Hepatocyte (in vitro differentiated cells): ENCODE data around the gene BRAP. TPM values are rescaled to one million over a fixed set of nuclear protein-coding genes. Genes with fewer than 3 reads are reported as not detected.

ENCODE experiments used
- DNase-seq: peaks from one replicate; pipeline ENCODE4 v3.0.0-alpha.2; 2016; ENCODE audit warnings: low spot score
- H2AFZ ChIP-seq: fragments of 200-600 bp; sonication (generic); 2 replicates; pipeline ENCODE4 v1.6.0; 2016; ENCODE audit warnings: antibody characterized with exemption, mild to moderate bottlenecking
- H3K27ac ChIP-seq: fragments of 200-600 bp; sonication (generic); 2 replicates; pipeline ENCODE4 v1.5.1; 2016; ENCODE audit warnings: mild to moderate bottlenecking
- H3K27me3 ChIP-seq: fragments of 200-600 bp; sonication (generic); 2 replicates; pipeline ENCODE4 v1.6.1; 2016
- H3K36me3 ChIP-seq: fragments of 200-600 bp; sonication (generic); replicated peaks from 2 replicates; pipeline ENCODE4 v1.5.1; 2016; ENCODE audit warnings: low read depth; ENCODE audit not compliant: insufficient read depth
- H3K4me1 ChIP-seq: fragments of 200-600 bp; sonication (generic); 2 replicates; pipeline ENCODE4 v1.5.1; 2016; ENCODE audit warnings: mild to moderate bottlenecking, moderate library complexity; ENCODE audit not compliant: insufficient read depth
- H3K4me2 ChIP-seq: fragments of 200-600 bp; sonication (generic); 2 replicates; pipeline ENCODE4 v1.6.0; 2016
- H3K4me3 ChIP-seq: fragments of 200-600 bp; sonication (generic); 2 replicates; pipeline ENCODE4 v1.5.1; 2016; ENCODE audit warnings: mild to moderate bottlenecking
- H3K79me2 ChIP-seq: fragments of 200-600 bp; sonication (generic); 2 replicates; pipeline ENCODE4 v1.6.0; 2017; ENCODE audit warnings: mild to moderate bottlenecking
- H3K9me2 ChIP-seq: fragments of 200-600 bp; sonication (generic); replicated peaks from 2 replicates; pipeline ENCODE4 v1.6.0; 2017; ENCODE audit warnings: mild to moderate bottlenecking; ENCODE audit not compliant: insufficient read depth
- H3K9me3 ChIP-seq: fragments of 200-600 bp; sonication (generic); 2 replicates; pipeline ENCODE4 v1.5.1; 2016; ENCODE audit warnings: low read depth, mild to moderate bottlenecking
- H4K20me1 ChIP-seq: fragments of 200-600 bp; sonication (generic); 2 replicates; pipeline ENCODE4 v1.6.0; 2016; ENCODE audit warnings: mild to moderate bottlenecking; ENCODE audit not compliant: insufficient read depth, poor library complexity, severe bottlenecking
- EZH2 ChIP-seq: fragments of 200-600 bp; sonication (generic); IDR thresholded peaks from 2 replicates; pipeline ENCODE4 v1.6.1; 2016; ENCODE audit warnings: antibody characterized with exemption, mild to moderate bottlenecking, borderline replicate concordance
- EZH2phosphoT487 ChIP-seq: fragments of 200-600 bp; sonication (generic); IDR thresholded peaks from one replicate; pipeline ENCODE4 v1.6.1; 2018; ENCODE audit warnings: antibody characterized with exemption, mild to moderate bottlenecking, low read depth, moderate library complexity; ENCODE audit not compliant: unreplicated experiment, severe bottlenecking
- WGBS: methylation state at CpG from one replicate; pipeline ENCODE4 v1.1.6; 2016; ENCODE audit warnings: low lambda C conversion rate; ENCODE audit errors: missing lambda C conversion rate; 5-methylcytosine and 5-hydroxymethylcytosine counted together
- polyA plus RNA-seq: library from polyadenylated mRNA; unstranded; fragments of >200 nt; fragmentation: Nextera tagmentation; extraction: Ambion mirVana; gene quantifications from 2 replicates; pipeline ENCODE4 v1.2.1, GENCODE V29; 2016
- total RNA-seq: library from RNA; depleted of rRNA; stranded (reverse); fragments of >200 nt; gene quantifications from 2 replicates; pipeline ENCODE4 v1.2.3, GENCODE V29; 2014
- TF ChIP-seq, protein P1 (sequence below): fragments of 200-600 bp; sonication (generic); IDR thresholded peaks from 2 replicates; pipeline ENCODE4 v1.5.1; 2016; ENCODE audit warnings: antibody characterized with exemption, mild to moderate bottlenecking; ENCODE audit not compliant: poor library complexity

The BRAP gene
- total and polyA plus RNA-seq, 2 experiments from 2014 or later = 13.9 to 16.8 TPM

DNA sequence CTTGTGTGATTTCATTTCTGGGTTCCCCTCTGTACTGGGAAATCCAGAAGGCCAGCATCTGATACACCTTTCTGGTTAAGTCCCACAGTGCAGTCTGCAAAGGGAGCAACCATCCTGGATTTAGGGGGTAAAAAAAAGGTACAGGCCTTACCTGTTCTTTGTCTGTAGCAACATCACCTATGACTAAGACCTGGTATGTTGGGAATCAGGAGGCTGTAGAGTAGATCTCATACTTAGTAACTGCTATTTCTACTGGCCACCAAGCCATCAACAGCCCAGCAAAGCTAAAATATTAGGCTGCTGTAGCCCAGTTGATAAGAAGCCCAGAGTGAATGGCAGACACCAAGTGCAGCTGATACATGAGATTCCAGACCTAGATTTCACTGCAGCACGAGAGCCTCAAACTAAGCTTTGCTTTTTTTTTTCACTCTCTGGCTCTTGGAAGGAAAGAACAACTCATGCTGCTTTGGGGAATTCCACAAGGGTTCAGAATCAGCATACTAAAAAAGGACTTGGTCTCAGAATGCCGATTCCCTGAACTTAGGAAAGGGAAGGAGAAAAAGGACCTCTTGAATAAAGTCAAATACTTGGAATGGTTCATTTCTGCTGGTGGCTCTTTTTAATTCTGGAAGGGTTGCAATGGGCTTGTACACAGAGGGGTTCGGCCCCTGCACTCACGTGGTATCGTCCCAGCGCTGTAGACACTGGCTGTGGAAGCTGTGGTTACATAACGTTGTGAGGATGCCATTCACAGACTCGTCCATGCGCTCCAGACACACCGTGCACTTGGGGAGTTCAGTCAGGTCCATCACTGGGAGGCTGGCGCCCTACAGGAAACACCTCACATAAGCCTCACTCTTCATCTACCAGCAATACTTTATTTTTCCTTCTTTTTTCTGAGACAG is 20.5 kb downstream of the BRAP start:
- no peak overlapping the region for H3K4me2 ChIP-seq
- H3K27me3 ChIP-seq = no peaks in the 10 kb centered on the region
- H2AFZ ChIP-seq = no peak overlapping the region
- no peaks in the 10 kb centered on the region for H4K20me1 ChIP-seq
- no peak overlapping the region for H3K27ac ChIP-seq
- no peaks in the 10 kb centered on the region for H3K79me2 ChIP-seq
- no peak overlapping the region for H3K4me3 ChIP-seq
- H3K9me3 ChIP-seq = no peaks in the 10 kb centered on the region
- DNase-seq = no peak
- H3K36me3 ChIP-seq = no peaks in the 10 kb centered on the region
- 91% methylated on average over 11 of the region's 11 CpGs for WGBS
- no peak for TF ChIP-seq EZH2phosphoT487
- H3K4me1 ChIP-seq = no peaks in the 10 kb centered on the region
- H3K9me2 ChIP-seq = no peaks in the 10 kb centered on the region

DNA sequence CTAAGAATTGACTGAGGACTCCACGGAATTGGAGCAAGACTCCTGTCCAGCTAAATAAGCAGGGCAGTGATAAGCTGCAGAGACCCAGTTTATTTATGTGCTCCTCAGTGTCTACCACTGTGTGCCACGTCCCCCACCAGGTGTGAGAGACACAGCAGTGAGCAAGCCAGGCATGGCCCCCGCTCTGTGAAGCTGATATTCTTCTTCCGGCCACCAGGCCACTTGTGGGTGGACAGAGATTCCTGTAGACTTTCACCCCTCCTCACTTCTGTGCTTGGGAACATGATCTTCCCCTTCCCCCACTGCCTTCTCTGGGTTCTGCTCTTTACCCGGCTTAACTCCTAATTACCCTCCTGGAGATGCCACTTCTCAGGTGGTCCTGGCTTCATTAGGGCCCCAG is 21.3 kb downstream of the BRAP start:
- H4K20me1 ChIP-seq = no peaks in the 10 kb centered on the region
- H3K4me1 ChIP-seq = no peaks in the 10 kb centered on the region
- H3K9me2 ChIP-seq = no peaks in the 10 kb centered on the region
- TF ChIP-seq, protein P1, sequence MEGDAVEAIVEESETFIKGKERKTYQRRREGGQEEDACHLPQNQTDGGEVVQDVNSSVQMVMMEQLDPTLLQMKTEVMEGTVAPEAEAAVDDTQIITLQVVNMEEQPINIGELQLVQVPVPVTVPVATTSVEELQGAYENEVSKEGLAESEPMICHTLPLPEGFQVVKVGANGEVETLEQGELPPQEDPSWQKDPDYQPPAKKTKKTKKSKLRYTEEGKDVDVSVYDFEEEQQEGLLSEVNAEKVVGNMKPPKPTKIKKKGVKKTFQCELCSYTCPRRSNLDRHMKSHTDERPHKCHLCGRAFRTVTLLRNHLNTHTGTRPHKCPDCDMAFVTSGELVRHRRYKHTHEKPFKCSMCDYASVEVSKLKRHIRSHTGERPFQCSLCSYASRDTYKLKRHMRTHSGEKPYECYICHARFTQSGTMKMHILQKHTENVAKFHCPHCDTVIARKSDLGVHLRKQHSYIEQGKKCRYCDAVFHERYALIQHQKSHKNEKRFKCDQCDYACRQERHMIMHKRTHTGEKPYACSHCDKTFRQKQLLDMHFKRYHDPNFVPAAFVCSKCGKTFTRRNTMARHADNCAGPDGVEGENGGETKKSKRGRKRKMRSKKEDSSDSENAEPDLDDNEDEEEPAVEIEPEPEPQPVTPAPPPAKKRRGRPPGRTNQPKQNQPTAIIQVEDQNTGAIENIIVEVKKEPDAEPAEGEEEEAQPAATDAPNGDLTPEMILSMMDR = no peak
- TF ChIP-seq EZH2 (no peak), EZH2phosphoT487 (no peak)
- WGBS = 92% methylated on average over 5 of the region's 5 CpGs
- H3K36me3 ChIP-seq = no peaks in the 10 kb centered on the region
- no peaks in the 10 kb centered on the region for H3K79me2 ChIP-seq
- H3K4me2 ChIP-seq = no peak overlapping the region
- DNase-seq = no peak
- no peak overlapping the region for H3K4me3 ChIP-seq
- H3K27me3 ChIP-seq = no peaks in the 10 kb centered on the region
- H3K9me3 ChIP-seq = no peaks in the 10 kb centered on the region
- no peak overlapping the region for H2AFZ ChIP-seq
- no peak overlapping the region for H3K27ac ChIP-seq

DNA sequence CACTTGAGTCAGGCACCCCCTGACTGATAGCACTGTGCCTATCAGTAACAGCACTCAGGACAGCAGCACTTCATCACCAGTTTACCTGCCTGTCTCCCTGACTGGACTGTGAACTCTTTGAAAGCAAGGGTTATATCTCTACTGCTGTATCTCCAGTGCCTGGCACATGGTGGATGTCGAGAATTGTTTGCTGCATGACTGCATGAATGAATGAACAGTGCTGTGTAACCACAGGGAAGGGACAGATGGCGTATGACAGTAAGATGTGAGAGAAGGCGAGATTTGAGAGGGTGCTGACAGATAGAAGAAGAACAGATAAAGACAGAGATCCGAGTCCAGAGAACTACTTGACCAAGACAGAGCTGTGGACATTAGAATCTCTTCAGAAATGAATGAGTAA is 29.7 kb downstream of the BRAP start:
- H3K4me3 ChIP-seq = no peak overlapping the region
- H3K4me1 ChIP-seq = no peaks in the 10 kb centered on the region
- no peaks in the 10 kb centered on the region for H4K20me1 ChIP-seq
- no peaks in the 10 kb centered on the region for H3K27me3 ChIP-seq
- 84% methylated on average over 4 of the region's 4 CpGs for WGBS
- DNase-seq = no peak
- H3K9me2 ChIP-seq = no peaks in the 10 kb centered on the region
- H3K4me2 ChIP-seq = no peak overlapping the region
- H3K79me2 ChIP-seq = no peaks in the 10 kb centered on the region
- no peak overlapping the region for H2AFZ ChIP-seq
- H3K9me3 ChIP-seq = no peaks in the 10 kb centered on the region
- TF ChIP-seq EZH2 (no peak), EZH2phosphoT487 (no peak)
- TF ChIP-seq, protein P1 = no peak
- H3K36me3 ChIP-seq = no peaks in the 10 kb centered on the region
- H3K27ac ChIP-seq = no peak overlapping the region

DNA sequence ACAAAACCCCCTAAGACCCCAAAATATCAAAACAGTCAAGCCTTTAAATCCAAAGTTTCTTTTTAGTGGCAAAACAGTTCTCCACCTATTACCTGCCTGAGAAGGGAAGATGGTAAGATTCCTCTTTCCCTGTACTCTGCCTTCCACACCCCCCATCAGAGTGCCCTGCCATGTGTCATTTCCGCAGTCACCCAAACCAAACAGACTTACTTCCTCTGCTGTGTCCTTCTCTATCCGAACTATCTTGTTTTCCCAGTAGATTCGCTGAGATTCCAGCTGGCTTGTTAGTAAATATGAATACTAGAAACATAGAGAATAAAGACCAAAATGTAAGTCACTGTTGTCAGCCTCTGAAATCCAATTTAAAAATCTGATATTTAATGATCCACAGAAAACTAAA is 30.4 kb downstream of the BRAP start:
- Histone ChIP-seq H3K79me2 (no peaks in the 10 kb centered on the region), H4K20me1 (no peaks in the 10 kb centered on the region), H3K27ac (no peak overlapping the region), H3K36me3 (no peaks in the 10 kb centered on the region), H3K9me3 (no peaks in the 10 kb centered on the region), H2AFZ (no peak overlapping the region), H3K4me2 (no peak overlapping the region), H3K4me3 (no peak overlapping the region), H3K4me1 (no peaks in the 10 kb centered on the region), H3K9me2 (no peaks in the 10 kb centered on the region), H3K27me3 (no peaks in the 10 kb centered on the region)
- WGBS = 93% methylated on average over 3 of the region's 3 CpGs
- no peak for TF ChIP-seq EZH2
- TF ChIP-seq, protein P1 = no peak
- no peak for TF ChIP-seq EZH2phosphoT487
- no peak for DNase-seq
